WTC11 (cell line): ENCODE results near the gene PRDM1. TPM values are rescaled to one million over a fixed set of nuclear protein-coding genes. Genes with fewer than 3 reads are reported as not detected.

ENCODE experiments used
- ATAC-seq: fragments of 200-7000 bp; cut with Tn5 transposase; 2 replicates; pipeline ENCODE4 v1.10.0; 2021; ENCODE audit warnings: mild to moderate bottlenecking, moderate library complexity
- CTCF ChIA-PET: fragments of 300-600 bp; sonication (Branson Sonifier 250); formaldehyde crosslinking; loops from one replicate; lab custom pipeline; 2021; ENCODE audit warnings: antibody characterized with exemption; lab: Charles Lee
- POLR2A ChIA-PET: fragments of 350-600 bp; sonication (Branson Sonifier 250); formaldehyde crosslinking; loops from one replicate; lab custom pipeline; 2021; ENCODE audit warnings: antibody characterized with exemption; lab: Charles Lee
- DNase-seq: peaks from one replicate; pipeline ENCODE4 v3.0.0; 2021; ENCODE audit warnings: low spot score
- H3K27ac Mint-ChIP-seq: 2 replicates; pipeline ENCODE4 v1.8.0; 2021; ENCODE audit warnings: mixed read lengths
- H3K27me3 Mint-ChIP-seq: 2 replicates; pipeline ENCODE4 v1.8.0; 2021; ENCODE audit warnings: low read depth, mild to moderate bottlenecking, moderate library complexity, mixed read lengths
- H3K36me3 Mint-ChIP-seq: 2 replicates; pipeline ENCODE4 v1.8.0; 2021; ENCODE audit warnings: mixed read lengths
- H3K4me1 Mint-ChIP-seq: 2 replicates; pipeline ENCODE4 v1.8.0; 2022; ENCODE audit warnings: mixed read lengths
- H3K4me3 Mint-ChIP-seq: 2 replicates; pipeline ENCODE4 v1.8.0; 2021; ENCODE audit warnings: mild to moderate bottlenecking, moderate library complexity, mixed read lengths
- H3K9me3 Mint-ChIP-seq: 2 replicates; pipeline ENCODE4 v1.8.0; 2021; ENCODE audit warnings: mixed read lengths
- ATF6 ChIP-seq: sonication (generic); formaldehyde crosslinking; IDR thresholded peaks from 2 replicates; pipeline ENCODE4 v1.8.1; 2023; ENCODE audit warnings: mild to moderate bottlenecking, missing genetic modification reagents
- CREM ChIP-seq: sonication (generic); formaldehyde crosslinking; IDR thresholded peaks from 2 replicates; pipeline ENCODE4 v1.8.1; 2022; ENCODE audit warnings: mild to moderate bottlenecking, missing genetic modification reagents, moderate library complexity
- ELF4 ChIP-seq: sonication (generic); formaldehyde crosslinking; IDR thresholded peaks from 2 replicates; pipeline ENCODE4 v1.8.1; 2022; ENCODE audit warnings: low read depth, mild to moderate bottlenecking, moderate library complexity, missing genetic modification reagents
- ESRRA ChIP-seq: sonication (generic); formaldehyde crosslinking; IDR thresholded peaks from 2 replicates; pipeline ENCODE4 v1.8.1; 2022; ENCODE audit warnings: mild to moderate bottlenecking, missing genetic modification reagents, borderline replicate concordance
- ETV6 ChIP-seq: sonication (generic); formaldehyde crosslinking; IDR thresholded peaks from 2 replicates; pipeline ENCODE4 v1.8.1; 2022; ENCODE audit warnings: mild to moderate bottlenecking, missing genetic modification reagents
- HMGA2 ChIP-seq: fragments of 250-450 bp; sonication (Bioruptor Pico); IDR thresholded peaks from 2 replicates; pipeline ENCODE4 v1.4.0; 2021; ENCODE audit warnings: mild to moderate bottlenecking, moderate library complexity
- NFYB ChIP-seq: sonication (generic); formaldehyde crosslinking; conservative IDR thresholded peaks from 2 replicates; pipeline ENCODE4 v1.8.0; 2022; ENCODE audit warnings: low read depth, missing genetic modification reagents
- PRDM15 ChIP-seq: sonication (generic); formaldehyde crosslinking; IDR thresholded peaks from 2 replicates; pipeline ENCODE4 v1.8.0; 2022; ENCODE audit warnings: missing genetic modification reagents
- RORB ChIP-seq: fragments of 250-450 bp; sonication (Bioruptor Pico); IDR thresholded peaks from 2 replicates; pipeline ENCODE4 v1.9.0; 2021; ENCODE audit warnings: mild to moderate bottlenecking
- ZBTB21 ChIP-seq: sonication (generic); formaldehyde crosslinking; IDR thresholded peaks from 2 replicates; pipeline ENCODE4 v1.8.1; 2023; ENCODE audit warnings: mild to moderate bottlenecking, missing genetic modification reagents, borderline replicate concordance
- ZNF416 ChIP-seq: fragments of 250-450 bp; sonication (Bioruptor Pico); IDR thresholded peaks from 2 replicates; pipeline ENCODE4 v1.9.0; 2021; ENCODE audit warnings: mild to moderate bottlenecking, inconsistent platforms
- ZNF423 ChIP-seq: fragments of 250-450 bp; sonication (Bioruptor Pico); IDR thresholded peaks from 2 replicates; pipeline ENCODE4 v2.1.2; 2022; ENCODE audit warnings: mild to moderate bottlenecking, moderate library complexity
- ZNF425 ChIP-seq: fragments of 250-450 bp; sonication (Bioruptor Pico); conservative IDR thresholded peaks from 2 replicates; pipeline ENCODE4 v1.9.0; 2021; ENCODE audit warnings: mild to moderate bottlenecking
- total RNA-seq: library from RNA; stranded (reverse); gene quantifications from 3 replicates; pipeline ENCODE4 v1.2.3, GENCODE V29; 2021
- TF ChIP-seq, protein P1 (sequence below): sonication (generic); formaldehyde crosslinking; IDR thresholded peaks from 2 replicates; pipeline ENCODE4 v1.8.1; 2022; ENCODE audit warnings: low read depth, mild to moderate bottlenecking, moderate library complexity, missing genetic modification reagents, borderline replicate concordance
- TF ChIP-seq, protein P2 (sequence below): sonication (generic); formaldehyde crosslinking; IDR thresholded peaks from 2 replicates; pipeline ENCODE4 v1.8.1; 2023; ENCODE audit warnings: mild to moderate bottlenecking, missing genetic modification reagents, moderate library complexity
- TF ChIP-seq, protein P3 (sequence below): sonication (generic); formaldehyde crosslinking; conservative IDR thresholded peaks from 2 replicates; pipeline ENCODE4 v1.8.1; 2022; ENCODE audit warnings: mild to moderate bottlenecking, missing genetic modification reagents
- TF ChIP-seq, protein P4 (sequence below): fragments of 250-450 bp; sonication (Bioruptor Pico); IDR thresholded peaks from 2 replicates; pipeline ENCODE4 v1.9.0; 2021; ENCODE audit warnings: mild to moderate bottlenecking

Gene PRDM1
- total RNA-seq, 1 experiment from 2014 or later = 1.8 TPM

DNA sequence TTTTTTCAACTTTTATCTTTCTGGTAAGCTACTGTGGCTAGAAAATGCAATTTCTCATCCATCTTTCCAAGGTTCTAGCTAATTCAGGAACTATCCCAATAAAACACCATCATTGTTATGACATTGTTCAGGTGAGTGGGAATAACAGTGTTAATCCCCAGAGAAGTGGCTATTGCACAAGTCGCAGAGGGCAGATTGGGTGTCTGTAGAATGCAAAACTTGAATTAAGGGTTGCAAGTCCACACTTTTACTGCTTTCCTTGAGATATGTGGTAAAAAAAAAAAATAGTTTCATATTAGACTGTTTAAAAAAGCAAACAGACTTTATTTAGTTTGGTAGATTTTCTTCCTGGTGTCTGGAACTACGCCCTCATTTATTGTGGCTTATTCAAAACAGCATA, 41.1 kb upstream of the PRDM1 start (continued):
- no peak for TF ChIP-seq HMGA2 (CRISPR knock-in tag)
- TF ChIP-seq, protein P1, sequence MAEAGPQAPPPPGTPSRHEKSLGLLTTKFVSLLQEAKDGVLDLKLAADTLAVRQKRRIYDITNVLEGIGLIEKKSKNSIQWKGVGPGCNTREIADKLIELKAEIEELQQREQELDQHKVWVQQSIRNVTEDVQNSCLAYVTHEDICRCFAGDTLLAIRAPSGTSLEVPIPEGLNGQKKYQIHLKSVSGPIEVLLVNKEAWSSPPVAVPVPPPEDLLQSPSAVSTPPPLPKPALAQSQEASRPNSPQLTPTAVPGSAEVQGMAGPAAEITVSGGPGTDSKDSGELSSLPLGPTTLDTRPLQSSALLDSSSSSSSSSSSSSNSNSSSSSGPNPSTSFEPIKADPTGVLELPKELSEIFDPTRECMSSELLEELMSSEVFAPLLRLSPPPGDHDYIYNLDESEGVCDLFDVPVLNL (CRISPR knock-in tag) = no peak

DNA sequence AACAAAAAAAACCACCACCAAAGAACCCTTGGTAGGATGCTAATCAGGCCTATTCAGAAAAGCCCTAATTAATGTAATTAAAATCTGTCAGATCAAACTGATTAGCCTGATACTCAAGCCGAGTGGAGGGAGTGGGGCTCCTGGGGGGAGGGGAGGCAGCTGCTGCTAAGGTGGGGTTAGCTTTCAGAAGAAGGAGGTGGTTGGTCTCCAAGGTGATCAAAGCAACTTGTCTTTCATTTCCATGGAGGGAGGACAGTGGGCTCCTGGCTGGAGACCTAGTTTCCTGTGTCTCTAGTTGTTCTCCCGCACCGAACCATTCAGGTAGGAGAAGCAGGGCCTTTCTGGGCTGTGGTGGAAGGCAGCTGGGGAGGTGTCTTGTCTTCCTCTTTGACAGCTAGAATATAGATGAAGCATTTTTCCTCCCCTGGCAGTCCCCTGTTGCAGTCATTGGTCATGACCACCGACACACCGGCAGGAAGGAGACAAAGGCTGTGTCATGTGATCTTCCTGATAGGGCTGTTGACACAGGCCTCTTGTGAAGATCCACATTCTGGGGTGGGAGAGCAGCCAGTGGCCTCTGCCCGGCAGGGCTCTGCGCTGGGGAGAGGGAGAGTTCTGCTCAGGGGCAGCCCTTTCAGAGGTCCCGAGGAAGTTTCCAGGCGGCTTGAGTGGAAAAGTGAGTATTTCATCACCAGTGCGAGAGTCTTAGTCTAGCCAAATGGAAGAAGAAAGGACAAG, 39.9 kb upstream of the PRDM1 start:
- Mint-ChIP-seq H3K36me3 (no peaks in the 10 kb centered on the region), H3K9me3 (no peaks in the 10 kb centered on the region), H3K4me1 (peaks cover 18% of the 10 kb centered on the region), H3K4me3 (no peak overlapping the region), H3K27ac (no peak overlapping the region), H3K27me3 (peaks cover 22% of the 10 kb centered on the region)
- CTCF ChIA-PET = interaction anchor here (1.2 kb wide), 1 partner anchor 26 kb away, joined by 3 read pairs; no protein-coding TSS in a partner anchor
- peak; percentile 52 for ATAC-seq
- TF ChIP-seq ATF6 (CRISPR knock-in tag) (no peak), PRDM15 (no peak), NFYB (CRISPR knock-in tag) (no peak), ZBTB21 (CRISPR knock-in tag) (no peak), ZNF425 (CRISPR knock-in tag) (no peak), ZNF416 (CRISPR knock-in tag) (no peak), ETV6 (CRISPR knock-in tag) (no peak), CREM (CRISPR knock-in tag) (no peak)
- TF ChIP-seq, protein P2, sequence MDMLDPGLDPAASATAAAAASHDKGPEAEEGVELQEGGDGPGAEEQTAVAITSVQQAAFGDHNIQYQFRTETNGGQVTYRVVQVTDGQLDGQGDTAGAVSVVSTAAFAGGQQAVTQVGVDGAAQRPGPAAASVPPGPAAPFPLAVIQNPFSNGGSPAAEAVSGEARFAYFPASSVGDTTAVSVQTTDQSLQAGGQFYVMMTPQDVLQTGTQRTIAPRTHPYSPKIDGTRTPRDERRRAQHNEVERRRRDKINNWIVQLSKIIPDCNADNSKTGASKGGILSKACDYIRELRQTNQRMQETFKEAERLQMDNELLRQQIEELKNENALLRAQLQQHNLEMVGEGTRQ (CRISPR knock-in tag) = peak; percentile 67
- POLR2A ChIA-PET = no interaction called here
- DNase-seq = no peak

- ChIA-PET POLR2A (no interaction called here), CTCF (no interaction called here)
- H3K36me3 Mint-ChIP-seq = no peaks in the 10 kb centered on the region
- H3K27me3 Mint-ChIP-seq = peaks cover 22% of the 10 kb centered on the region
- H3K4me3 Mint-ChIP-seq = no peak overlapping the region
- ATAC-seq = no peak
- no peak for DNase-seq
- peaks cover 24% of the 10 kb centered on the region for H3K4me1 Mint-ChIP-seq
- H3K9me3 Mint-ChIP-seq = no peaks in the 10 kb centered on the region
- no peak overlapping the region for H3K27ac Mint-ChIP-seq
- TF ChIP-seq, protein P3, sequence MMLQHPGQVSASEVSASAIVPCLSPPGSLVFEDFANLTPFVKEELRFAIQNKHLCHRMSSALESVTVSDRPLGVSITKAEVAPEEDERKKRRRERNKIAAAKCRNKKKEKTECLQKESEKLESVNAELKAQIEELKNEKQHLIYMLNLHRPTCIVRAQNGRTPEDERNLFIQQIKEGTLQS (CRISPR knock-in tag) = no peak
- TF ChIP-seq, protein P1 (CRISPR knock-in tag) = no peak
- no peak for TF ChIP-seq ESRRA (CRISPR knock-in tag)
- TF ChIP-seq, protein P4, sequence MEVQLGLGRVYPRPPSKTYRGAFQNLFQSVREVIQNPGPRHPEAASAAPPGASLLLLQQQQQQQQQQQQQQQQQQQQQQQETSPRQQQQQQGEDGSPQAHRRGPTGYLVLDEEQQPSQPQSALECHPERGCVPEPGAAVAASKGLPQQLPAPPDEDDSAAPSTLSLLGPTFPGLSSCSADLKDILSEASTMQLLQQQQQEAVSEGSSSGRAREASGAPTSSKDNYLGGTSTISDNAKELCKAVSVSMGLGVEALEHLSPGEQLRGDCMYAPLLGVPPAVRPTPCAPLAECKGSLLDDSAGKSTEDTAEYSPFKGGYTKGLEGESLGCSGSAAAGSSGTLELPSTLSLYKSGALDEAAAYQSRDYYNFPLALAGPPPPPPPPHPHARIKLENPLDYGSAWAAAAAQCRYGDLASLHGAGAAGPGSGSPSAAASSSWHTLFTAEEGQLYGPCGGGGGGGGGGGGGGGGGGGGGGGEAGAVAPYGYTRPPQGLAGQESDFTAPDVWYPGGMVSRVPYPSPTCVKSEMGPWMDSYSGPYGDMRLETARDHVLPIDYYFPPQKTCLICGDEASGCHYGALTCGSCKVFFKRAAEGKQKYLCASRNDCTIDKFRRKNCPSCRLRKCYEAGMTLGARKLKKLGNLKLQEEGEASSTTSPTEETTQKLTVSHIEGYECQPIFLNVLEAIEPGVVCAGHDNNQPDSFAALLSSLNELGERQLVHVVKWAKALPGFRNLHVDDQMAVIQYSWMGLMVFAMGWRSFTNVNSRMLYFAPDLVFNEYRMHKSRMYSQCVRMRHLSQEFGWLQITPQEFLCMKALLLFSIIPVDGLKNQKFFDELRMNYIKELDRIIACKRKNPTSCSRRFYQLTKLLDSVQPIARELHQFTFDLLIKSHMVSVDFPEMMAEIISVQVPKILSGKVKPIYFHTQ = no peak
- TF ChIP-seq ELF4 (CRISPR knock-in tag) = no peak
- TF ChIP-seq RORB (CRISPR knock-in tag) = no peak
- TF ChIP-seq ZNF423 (CRISPR knock-in tag) = no peak
Measured at GRCh38 chr6:106046854-106047200, 39.3 kb upstream of the PRDM1 start.
